Tibial artery (tissue), 4 donors: ENCODE results near the gene ANKRD39.
"Not testable (repeated sequence)": the region's sequence is repeated elsewhere in the genome, so short reads cannot be mapped to it uniquely, and the experiment has no call there.

Experiments
- DNase-seq, 2 donors: peaks; one replicate each; pipeline ENCODE4 v3.0.0-alpha.2; 2019
- H3K27ac ChIP-seq, 2 donors: fragments of 200-600 bp; sonication (generic) in 1 of 2; 1 replicate in 1 of 2; 2 replicates in 1 of 2; pipeline ENCODE4 v1.5.1; 2018 to 2019; ENCODE audit warnings: mild to moderate bottlenecking in 1 of 2
- H3K27me3 ChIP-seq, 2 donors: fragments of 200-600 bp; sonication (generic) in 1 of 2; one replicate each; pipeline versions ENCODE4 v1.5.1 to v1.6.0; 2016 to 2019
- H3K36me3 ChIP-seq, 3 donors: fragments of 200-600 bp; sonication (generic) in 2 of 3; one replicate each; pipeline ENCODE4 v1.5.1; 2016 to 2019; ENCODE audit warnings: mild to moderate bottlenecking in 2 of 3
- H3K4me1 ChIP-seq, 4 donors: fragments of 200-600 bp; sonication (generic) in 2 of 4; 1 replicate in 3 of 4; 2 replicates in 1 of 4; pipeline ENCODE4 v1.5.1; 2016 to 2019
- H3K4me3 ChIP-seq, 2 donors: fragments of 200-600 bp; sonication (generic) in 1 of 2; 1 replicate in 1 of 2; 2 replicates in 1 of 2; pipeline ENCODE4 v1.5.1; 2018 to 2019; ENCODE audit warnings: mild to moderate bottlenecking in 2 of 2
- H3K9me3 ChIP-seq, 3 donors: fragments of 200-600 bp; sonication (generic) in 1 of 3; one replicate each; pipeline ENCODE4 v1.5.1; 2016 to 2019
- intact Hi-C: fragments of 100-400 bp; cut with DNase I; formaldehyde crosslinking; loops from one replicate; pipeline ENCODE4 v1.15.0; 2023; ENCODE audit warnings: low total_unique reads
- TF ChIP-seq, protein P1 (sequence below), 2 experiments: fragments of 200-600 bp in 1 of 2; fragments of 450-650 bp in 1 of 2; IDR thresholded peaks; one replicate each; pipeline ENCODE4 v1.5.1; 2017 to 2019; ENCODE audit warnings: antibody characterized with exemption in 2 of 2, mild to moderate bottlenecking in 1 of 2, moderate library complexity in 1 of 2

ANKRD39 gene

GRCh38 chr2:96890252-96890651, 32.4 kb upstream of the ANKRD39 start:
- Histone ChIP-seq H3K27me3 (no peaks in the 10 kb centered on the region), H3K4me1 (peaks cover 4 to 74% (median 55%) of the 10 kb centered on the region in 4 donors), H3K27ac (peak overlapping the region; percentile 63 to 72), H3K36me3 (no peaks in the 10 kb centered on the region), H3K9me3 (no peaks in the 10 kb centered on the region), H3K4me3 (no peak overlapping the region)
- DNase-seq: no peak
- TF ChIP-seq, protein P1, sequence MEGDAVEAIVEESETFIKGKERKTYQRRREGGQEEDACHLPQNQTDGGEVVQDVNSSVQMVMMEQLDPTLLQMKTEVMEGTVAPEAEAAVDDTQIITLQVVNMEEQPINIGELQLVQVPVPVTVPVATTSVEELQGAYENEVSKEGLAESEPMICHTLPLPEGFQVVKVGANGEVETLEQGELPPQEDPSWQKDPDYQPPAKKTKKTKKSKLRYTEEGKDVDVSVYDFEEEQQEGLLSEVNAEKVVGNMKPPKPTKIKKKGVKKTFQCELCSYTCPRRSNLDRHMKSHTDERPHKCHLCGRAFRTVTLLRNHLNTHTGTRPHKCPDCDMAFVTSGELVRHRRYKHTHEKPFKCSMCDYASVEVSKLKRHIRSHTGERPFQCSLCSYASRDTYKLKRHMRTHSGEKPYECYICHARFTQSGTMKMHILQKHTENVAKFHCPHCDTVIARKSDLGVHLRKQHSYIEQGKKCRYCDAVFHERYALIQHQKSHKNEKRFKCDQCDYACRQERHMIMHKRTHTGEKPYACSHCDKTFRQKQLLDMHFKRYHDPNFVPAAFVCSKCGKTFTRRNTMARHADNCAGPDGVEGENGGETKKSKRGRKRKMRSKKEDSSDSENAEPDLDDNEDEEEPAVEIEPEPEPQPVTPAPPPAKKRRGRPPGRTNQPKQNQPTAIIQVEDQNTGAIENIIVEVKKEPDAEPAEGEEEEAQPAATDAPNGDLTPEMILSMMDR (IDR thresholded peaks at IDR 0.05): no peak
- intact Hi-C loops: no loop called here

- not testable (repeated sequence) for H3K27me3 ChIP-seq, H3K9me3 ChIP-seq, H3K4me3 ChIP-seq, H3K36me3 ChIP-seq, DNase-seq
- intact Hi-C loops: loop anchor here (2.0 kb wide), 1 partner anchor 17 kb away; no protein-coding TSS in a partner anchor
- Histone ChIP-seq H3K4me1 (peaks cover 4 to 69% (median 52%) of the 10 kb centered on the region in 4 donors), H3K27ac (peak overlapping the region; percentile 72 to 79)
Measured at GRCh38 chr2:96889502-96889901, 31.7 kb upstream of the ANKRD39 start.

GRCh38 chr2:96888072-96889011, 30.5 kb upstream of the ANKRD39 start:
- Histone ChIP-seq H3K27ac (peak overlapping the region; percentile 72 to 79), H3K4me3 (peak overlapping the region in 1 of 2 donors; percentile 13), H3K4me1 (peaks cover 4 to 64% (median 52%) of the 10 kb centered on the region in 4 donors), H3K27me3 (no peaks in the 10 kb centered on the region), H3K9me3 (no peaks in the 10 kb centered on the region), H3K36me3 (no peaks in the 10 kb centered on the region)
- TF ChIP-seq, protein P1 (IDR thresholded peaks at IDR 0.05): no peak
- peak; percentile 58 to 83 for DNase-seq
- intact Hi-C loops: loop anchor here (2.0 kb wide), 1 partner anchor 18 kb away; no protein-coding TSS in a partner anchor

DNA sequence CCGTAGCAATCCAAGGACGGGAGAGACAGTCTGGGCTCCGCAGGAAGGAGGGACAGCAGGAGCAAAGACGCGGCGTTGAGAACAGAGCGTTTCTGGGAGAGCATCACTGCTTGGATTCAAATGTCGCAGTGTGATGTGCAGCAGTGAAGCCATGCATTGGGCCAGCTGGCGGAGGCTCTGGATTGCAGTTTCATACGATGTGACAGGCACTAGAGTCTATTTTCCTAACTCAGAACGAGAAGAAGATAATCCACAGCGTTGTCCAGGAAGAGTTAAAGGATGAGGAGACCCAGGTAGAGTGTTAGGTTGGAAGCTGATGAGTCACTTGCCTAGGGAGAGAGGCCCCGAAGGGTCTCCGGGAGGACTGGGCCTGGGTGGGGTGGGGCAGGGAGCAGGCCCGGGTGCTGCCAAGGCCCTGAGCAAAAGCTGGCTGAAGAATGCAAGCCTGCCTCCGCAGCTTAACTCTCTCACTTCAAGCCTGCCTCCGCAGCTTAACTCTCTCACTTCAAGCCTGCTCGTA, 29.7 kb upstream of the ANKRD39 start:
- peak overlapping the region; percentile 13 to 17 for H3K4me3 ChIP-seq
- TF ChIP-seq, protein P1 (IDR thresholded peaks at IDR 0.05): no peak
- intact Hi-C loops: loop anchor here (2.0 kb wide), 1 partner anchor 19 kb away; no protein-coding TSS in a partner anchor
- H3K27me3 ChIP-seq: no peaks in the 10 kb centered on the region
- H3K27ac ChIP-seq: peak overlapping the region; percentile 72 to 79
- peaks cover 4 to 57% (median 50%) of the 10 kb centered on the region in 4 donors for H3K4me1 ChIP-seq
- no peaks in the 10 kb centered on the region for H3K9me3 ChIP-seq
- no peaks in the 10 kb centered on the region for H3K36me3 ChIP-seq
- peak in 1 of 2 donors; percentile 63 for DNase-seq

DNA sequence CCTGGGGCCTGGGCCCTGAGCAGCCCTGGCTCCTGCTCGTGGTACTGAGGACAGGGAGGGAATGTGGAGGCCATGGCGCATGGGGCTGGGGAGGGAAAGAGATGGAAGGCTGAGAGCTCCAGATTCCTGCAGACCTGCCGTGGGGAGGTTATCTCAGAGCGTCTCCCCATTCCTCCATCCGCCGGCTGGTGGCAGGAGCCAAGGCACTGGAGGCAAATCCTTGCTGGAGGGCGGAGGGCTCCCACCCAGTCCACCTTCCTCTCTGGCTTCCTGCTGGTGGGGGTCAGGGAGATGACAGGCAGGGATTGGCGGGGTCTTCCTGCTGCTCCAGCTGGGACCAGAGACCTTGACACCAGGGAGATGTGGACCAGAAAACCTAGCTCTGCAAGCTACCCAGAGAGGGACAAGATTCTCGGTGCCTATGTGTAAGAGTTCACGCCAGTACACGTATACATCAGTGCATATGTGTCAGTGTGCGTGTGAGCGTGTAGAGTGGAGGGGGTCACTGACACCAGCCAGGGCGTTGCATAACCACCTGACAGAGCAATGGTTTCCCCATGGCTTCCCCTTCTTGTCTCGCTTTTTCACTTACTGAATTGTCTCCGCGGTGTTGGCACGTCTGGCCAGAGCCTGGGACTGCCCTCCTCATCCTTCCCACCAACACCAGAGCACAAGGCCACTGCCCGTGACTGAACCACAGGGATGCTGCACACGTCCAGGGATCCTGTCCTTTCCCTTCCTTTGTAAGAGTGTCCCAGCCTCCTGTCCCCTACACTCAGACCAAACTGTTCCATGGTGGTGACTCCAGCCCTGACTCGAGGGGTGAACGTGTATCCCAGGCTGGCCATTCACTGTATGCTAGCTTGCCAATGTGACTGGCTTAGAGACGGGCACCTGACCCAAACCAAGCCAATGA, 27.9 kb upstream of the ANKRD39 start:
- Histone ChIP-seq H3K9me3 (no peaks in the 10 kb centered on the region), H3K4me3 (no peak overlapping the region), H3K27me3 (no peaks in the 10 kb centered on the region), H3K36me3 (no peaks in the 10 kb centered on the region), H3K27ac (peak overlapping the region in 1 of 2 donors; percentile 72), H3K4me1 (peaks cover 4 to 38% (median 31%) of the 10 kb centered on the region in 4 donors)
- TF ChIP-seq, protein P1 (IDR thresholded peaks at IDR 0.05): no peak
- no peak for DNase-seq
- intact Hi-C loops: no loop called here
